ENCODE measurements around the gene SGPP1.
"Not testable (repeated sequence)": the region's sequence is repeated elsewhere in the genome, so short reads cannot be mapped to it uniquely, and the experiment has no call there.

Gene SGPP1

DNA sequence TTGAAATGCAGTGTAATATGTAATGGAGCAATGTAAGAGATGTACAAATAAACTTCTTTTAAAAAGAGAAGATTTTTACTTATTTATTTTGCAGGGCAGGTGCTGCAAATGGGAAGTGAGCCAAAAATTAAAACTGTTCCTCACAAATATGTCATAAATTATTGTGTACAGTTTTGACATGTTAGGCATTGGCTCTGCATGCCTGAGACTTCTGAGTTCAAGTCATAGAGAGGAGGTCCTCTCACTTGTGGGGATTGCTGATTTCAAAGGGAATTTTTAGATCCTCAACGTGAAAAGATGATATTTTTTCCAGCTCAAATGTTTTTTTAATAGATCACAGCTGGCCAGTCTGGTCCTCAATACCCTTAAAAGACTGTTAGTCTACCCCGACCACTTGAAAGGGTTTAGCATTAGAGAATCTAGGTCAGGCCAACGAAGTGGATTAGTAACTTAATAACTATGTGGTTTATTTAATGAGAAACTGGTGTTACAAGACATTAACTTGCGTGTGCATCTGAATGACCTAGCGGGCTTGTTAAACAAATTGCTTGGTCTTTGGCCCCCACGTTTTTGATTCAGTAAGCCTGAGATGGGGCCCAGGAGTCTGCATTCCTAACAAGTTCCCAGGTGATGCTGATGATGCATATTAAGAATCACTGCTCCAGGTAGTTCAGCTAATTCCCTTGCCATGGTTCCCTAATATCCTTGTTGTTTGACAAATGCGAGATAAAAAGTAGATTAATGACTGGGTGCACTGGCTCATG lies 55.3 kb downstream of the SGPP1 start:
- DNase-seq, result no peak

DNA sequence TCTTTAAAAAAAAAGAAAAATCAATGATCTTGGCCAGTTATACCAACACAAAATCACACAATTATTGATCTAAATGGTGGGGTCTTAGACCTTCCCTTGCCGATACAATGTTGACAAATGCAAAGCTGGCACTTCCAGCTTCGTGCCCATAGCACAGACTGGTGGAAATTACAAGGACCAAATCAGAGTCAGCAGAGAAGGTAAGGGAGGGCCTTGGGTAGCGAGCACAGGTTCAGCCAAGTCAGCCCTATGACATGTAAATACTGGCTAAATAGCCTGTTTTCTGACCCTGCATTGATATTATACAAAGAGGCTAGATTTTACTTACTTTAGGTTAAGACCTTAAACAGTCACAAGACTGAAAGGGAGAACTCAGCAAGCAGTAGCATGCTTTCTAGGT lies 55.9 kb downstream of the SGPP1 start:
- DNase-seq, result no peak

DNA sequence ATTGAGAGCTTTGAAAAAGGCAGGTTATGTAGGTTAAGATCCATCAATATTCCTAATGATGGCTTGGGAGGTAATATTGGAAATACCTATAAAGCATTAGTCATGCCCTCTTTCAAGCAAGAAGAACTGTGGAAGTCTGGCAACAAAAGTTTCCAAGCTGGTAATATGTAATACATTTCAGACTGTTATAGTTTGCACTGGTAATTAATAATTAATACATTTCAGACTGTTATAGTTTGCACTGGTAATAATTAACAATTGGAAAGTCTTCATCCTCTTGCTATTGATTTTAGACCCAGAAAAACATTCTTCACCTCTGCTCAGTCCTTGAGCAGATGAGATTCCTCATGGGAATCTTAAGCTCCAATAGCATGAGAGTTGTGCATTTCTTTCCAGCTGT lies 57.2 kb downstream of the SGPP1 start:
- DNase-seq, result no peak

DNA sequence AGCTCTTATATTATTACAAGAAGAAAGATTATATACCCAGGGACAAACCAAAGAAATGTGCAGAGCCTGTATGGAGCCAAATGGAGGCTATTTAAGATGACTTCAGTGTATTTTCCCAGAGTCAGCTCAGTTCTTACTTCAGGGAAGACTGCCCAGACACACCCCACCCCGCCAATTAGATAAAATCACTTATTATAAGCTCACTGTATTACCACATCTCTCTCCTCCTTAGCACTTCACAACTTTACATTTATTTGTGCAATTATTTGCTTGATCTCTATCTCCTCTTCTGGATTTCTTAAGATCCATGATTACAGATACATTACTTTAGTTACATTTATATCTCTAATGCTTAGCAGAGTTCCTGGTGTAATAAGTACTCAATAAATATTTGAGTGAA lies 61.5 kb downstream of the SGPP1 start:
- no peak for DNase-seq

DNA sequence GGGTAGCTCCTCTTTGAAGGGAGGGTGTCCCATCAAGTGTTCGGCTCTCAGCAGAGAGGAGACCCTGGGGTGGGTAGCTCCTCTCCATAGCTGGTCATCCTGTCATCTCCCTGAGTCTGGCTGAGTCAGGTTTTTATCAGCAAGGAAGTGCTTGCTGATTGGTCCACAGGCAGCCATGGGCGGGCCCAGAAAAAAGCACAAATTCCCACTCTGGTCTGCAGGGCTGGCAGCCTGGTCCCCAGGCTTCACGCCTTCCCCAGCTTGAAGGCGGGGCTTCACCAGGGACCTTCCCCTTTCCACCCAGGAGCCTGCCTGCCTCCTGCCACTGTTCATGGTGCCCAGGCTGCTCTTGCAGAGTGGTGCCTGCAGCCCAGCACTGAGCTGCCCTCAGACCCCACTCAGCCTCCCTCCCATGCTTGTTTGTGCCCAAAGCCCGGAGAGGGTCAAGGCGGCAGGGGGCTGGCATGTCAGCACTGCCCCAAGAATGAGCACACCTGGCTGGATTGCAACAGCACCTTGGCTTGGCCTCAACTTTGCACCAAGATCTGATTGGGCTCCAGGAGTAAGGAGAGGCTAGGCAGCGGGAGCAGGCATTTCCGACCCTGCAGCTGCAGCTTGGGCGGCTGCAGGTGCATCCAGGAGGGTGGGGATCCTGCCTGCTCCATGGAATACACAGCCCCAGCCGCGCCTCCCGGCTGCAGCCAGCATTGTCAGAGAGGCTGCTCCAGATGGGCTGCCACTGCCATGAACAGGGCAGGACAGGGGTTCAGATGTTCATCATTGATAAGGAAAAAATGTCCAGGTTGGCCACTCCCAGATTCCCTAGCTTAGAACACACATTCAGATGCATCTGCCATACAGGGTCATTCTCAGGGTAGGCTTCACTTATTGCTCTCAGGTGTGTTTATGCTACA lies 64.2 kb downstream of the SGPP1 start:
- no peak for DNase-seq

DNA sequence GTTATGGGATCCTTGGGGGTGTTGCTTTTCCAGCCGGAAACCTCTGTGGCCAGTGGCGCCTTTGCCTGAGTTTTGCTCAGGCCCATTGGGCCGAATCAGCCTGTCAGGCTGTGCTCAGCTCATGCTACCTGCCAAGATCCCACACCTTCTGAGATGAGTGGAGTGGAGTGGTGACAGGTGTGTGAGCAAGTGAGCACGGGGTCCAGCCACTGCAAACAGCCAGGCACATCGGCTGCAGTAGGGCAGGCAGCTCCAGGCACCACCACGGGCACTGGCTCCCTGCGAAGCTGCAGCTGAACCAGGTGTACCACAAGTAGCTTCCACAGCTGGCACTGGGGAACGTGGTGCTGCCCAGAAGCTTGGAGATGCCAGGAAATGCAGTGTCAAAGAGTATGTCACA lies 65.1 kb downstream of the SGPP1 start:
- DNase-seq, result no peak

DNA sequence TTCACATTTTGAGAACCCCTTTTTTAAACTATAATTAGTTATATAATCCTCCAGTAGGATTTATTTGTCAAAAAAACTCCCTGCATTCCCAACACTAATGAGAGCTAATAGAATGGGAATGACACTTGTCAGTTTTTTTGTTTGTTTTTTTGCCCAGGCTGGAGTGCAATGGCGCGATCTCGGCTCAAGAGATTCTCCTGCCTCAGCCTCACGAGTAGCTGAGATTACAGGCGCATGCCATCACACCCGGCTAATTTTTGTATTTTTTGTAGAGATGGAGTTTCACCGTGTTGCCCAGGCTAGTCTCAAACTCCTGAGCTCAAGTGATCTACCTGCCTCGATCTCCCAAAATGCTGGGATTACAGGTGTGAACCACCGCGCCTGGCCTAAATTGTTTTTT lies 66.0 kb downstream of the SGPP1 start:
- not testable (repeated sequence) for DNase-seq

DNA sequence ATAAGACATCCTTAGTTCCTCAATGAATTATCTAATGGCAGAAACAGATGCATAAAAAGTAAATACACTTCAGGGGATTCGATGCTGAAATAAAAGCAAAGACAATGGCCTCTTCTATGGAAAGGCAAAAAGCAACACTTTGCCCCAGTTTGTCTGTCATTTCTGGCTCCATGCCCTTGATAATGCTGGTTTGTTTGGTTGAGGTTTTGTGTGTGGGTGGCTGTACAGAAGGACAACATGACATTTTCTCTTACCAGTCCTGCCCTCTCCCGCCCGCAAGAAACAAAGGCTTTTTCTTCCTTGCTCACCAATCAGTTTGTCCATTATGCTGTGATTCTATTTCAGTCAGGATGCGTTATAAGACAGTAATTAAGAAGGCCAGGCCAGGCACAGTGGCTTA lies 68.1 kb downstream of the SGPP1 start:
- no peak for DNase-seq

DNA sequence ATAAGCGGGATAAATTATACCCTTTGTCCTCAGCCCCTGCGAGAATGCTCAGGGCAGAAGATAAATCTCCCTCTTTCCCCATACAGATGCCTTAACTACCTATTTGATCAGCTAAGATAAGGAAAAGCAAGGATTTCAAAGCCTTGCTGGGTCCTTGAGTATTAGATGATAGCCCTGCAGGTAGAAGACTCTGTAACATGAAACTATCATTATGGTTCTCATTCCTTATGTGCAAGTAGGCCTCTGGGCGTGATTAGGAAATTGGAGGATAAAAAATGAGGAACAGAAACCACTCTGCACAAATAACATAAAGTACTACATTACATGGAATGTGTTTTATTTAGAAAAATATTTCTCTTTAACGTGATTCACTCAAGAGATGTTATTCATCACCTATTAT lies 71.7 kb downstream of the SGPP1 start:
- no peak for DNase-seq

DNA sequence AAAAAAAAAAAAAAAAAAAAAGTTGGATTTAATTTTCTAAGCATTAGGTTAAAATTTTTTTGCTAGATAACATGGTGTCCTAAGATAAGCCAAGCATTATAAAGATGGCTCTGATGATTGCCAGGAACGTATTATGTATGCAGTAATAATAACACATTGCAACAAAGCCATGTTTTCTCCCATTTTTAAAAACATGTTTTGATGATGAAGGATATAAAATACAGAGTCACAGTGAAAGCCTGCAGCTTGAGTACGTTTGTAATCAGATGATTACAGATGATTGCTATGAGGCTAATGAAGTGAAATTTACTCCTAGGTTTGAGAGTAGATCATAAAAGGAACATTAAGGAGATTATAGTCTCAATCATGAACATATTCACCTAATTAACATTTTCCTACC lies 72.9 kb downstream of the SGPP1 start:
- DNase-seq, result no peak

DNA sequence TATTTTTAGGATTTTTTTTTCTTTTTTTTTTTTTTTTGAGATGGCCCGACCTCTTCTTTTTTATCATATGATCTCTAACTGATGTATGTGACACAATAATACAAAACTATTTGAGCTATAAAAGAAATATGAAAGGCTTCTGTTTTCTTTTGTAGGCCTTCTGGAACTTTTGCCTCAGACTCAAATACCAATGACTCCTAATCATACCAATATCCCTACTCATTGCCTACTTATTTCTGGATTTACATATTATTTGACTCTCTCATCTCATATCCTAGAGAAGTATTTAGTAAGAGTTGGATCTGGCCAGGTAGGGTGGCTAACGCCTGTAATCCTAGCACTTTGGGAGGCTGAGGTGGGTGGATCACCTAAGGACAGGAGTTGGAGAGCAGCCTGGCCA lies 73.5 kb downstream of the SGPP1 start:
- no peak for DNase-seq

DNA sequence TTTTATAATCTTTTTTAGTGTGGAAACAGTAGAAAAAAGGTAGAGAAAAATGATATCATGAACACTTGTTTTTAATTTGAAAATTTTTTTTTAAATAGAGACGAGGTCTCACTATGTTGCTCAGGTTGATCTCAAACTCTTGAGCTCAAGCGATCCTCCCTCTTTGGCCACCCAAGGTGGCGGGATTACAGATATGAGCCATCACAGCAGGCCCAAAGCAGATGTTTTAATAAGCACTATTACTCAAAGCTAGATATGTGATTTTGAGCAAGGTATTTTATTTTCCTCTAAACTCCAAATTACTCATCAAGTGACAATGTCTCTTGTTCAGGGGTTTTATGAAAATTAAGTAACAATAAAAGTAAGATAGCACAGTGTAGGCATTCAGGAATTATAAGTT lies 75.5 kb downstream of the SGPP1 start:
- DNase-seq, result no peak

DNA sequence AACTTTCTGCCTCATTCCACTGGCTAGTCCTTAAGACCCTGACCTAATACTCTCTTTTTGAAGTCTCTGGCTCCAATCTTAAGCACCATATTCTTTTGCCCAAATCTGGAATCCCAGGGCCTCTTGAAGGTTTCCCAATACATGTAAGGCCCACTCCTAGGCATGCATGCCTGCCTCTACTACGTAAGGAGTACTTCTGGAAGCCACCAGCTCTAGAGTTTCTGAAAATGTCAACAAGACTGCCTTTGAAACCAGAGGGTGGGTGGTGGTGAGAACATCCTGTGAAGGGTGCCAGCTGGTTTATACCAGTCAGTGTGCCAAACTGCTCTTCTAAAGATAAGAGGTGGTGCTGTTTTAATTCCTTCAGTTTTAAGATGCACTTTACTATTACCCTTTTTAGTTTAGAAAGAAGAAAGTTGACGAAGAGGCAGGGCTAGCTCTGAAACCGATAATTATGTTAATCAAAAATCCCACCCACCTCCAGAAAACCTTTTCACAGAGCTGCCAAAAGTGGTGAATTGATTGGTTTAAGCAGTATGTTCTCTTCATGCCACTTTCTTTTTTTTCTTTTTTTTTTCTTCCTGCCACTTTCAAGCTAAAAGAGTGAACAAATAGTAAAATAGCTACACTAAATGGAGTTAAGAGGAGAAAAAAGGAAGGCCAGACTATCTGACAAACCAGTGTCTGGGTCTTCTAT lies 77.5 kb downstream of the SGPP1 start:
- DNase-seq, result peak; percentile 64

DNA sequence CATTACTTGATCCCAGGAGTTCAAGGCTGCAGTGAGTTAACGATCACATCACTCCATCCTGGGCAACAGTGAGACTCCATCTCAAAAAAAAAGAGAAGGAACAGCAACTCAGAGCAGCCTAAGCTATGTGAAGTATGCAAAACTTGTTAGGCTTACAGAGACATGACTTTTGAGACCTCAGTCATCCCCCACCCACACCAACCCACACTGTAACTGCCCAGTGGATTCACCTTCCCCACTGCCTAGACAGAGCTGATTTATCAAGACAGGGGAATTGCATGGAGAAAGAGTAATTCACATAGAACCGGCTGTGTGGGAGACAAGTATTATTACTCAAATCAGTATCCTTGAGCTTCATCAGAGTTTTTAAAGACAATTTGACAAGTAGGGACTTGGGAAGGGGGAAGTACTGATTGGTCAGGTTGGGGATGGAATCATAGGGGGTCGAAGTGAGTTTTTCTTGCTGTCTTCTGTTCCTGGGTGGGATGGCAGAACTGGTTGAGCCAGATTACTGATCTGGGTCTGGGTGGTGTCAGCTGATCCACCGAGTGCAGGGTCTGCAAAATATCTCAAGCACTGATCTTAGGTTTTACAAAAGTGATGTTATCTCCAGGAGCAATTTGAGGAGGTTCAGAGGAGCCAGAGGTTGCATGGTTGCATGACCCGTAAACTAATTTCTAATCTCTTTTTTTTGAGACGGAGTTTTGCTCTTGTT lies 80.0 kb downstream of the SGPP1 start:
- DNase-seq, result no peak

DNA sequence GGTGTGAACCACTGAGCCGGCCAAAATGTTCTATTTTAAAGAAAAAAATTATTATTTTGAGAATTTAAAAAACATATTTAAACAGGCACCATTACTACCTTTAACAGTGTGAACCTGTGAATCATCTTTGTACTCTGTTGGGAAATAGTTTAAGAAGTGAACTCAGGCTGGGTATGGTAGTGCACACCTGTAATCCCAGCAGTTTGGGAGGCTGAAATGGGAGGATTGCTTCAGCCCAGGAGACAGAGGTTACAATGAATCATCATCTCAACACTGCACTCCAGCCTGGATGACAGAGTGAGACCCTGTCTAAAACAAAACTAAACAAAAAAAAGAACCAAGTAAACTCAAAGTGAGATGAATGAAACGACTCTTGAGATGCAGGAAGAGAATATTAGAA lies 83.1 kb downstream of the SGPP1 start:
- no peak for DNase-seq

DNA sequence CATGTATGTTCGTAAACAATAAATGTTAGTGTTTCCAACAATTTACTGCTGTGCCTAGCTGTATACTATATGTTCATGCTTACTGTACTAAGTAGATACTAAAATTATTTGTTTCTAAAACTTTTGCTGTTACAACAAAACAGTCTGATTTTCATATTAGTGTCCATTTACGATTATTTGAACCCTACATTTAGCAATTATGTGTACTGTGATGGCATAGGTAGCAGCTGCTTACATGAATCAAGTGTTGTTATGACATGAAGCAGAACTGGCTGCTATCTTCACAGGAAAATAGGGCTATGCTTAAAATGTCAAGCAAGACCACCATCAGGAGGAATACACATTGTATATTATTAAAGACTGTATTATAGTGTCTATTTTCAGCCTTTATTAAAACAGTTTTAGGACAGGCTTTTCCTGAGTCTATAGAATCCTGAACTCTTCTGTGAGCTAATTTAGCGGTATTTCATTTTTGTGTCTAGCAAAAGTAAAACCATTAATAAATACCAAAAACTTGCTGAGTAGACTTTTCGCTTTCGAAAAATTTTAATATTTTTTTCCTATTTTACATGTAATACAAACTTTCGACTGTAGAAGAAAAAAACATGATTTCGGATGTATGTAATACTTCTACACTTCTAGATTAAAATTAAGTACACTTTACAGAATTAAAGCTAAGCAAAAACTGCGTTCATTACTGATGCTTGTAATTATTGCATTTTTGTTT lies 85.0 kb downstream of the SGPP1 start:
- no peak for DNase-seq

DNA sequence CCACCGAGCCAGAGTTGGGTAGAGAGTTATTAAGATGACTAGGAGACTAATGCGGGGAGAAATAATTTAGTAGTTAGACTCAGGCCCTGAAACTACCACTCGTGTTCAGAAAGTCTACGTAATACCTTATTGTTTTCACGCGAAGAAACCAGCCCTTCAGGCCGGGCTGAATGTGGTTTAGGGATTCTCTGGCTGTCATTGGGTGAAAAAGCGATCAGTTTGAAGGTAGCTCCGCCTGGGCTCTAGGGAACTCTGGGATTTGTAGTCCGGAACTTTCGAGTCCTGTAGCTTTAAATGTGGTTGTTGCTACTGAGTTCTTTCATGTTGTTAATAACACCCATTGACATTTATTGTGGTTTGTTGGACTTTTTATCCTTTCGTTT lies 85.6 kb downstream of the SGPP1 start:
- peak; percentile 94 for DNase-seq

DNA sequence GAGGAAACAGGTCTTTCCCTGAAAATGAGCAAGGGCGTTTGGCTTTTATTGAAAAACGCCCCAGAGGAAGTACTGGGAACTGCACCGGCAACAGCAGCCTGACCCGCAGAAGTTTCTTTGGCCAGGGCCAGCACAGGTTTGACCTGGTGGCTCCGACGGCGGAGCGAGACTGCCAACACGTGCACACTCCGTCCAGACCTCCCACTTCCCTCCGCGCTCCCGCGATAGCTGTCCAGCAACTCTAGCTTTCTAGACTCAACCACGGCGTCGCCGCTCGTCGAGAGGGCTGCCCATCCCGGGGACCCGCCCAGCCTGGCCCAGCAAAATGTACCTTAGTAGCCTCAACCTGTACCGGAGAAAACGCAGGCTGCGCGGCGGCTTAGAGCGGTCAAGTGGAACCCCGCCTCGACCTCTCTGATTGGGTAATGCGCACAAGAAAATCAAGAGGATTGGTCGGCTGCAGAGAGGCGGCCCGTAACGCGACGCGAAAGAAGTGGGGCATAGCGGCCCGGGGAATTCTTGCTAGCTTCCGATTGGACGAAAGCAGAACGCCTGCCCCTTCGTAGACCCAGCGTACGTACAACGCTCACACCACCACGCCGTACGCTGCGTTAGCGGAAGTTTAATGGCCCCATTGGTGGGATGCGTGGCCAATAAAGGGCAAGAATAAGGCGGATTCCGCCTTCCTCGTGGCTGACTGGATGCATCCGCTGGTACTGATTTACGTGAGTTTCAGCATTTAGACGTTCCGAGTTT lies 86.2 kb downstream of the SGPP1 start, which contains the start of gene WDR89:
Gene WDR89 (minus strand): TSS at position 399 of the 756 bp plus-strand sequence. CDS start 41,929 bp downstream, outside the sequence.
- DNase-seq, result peak; percentile 98

DNA sequence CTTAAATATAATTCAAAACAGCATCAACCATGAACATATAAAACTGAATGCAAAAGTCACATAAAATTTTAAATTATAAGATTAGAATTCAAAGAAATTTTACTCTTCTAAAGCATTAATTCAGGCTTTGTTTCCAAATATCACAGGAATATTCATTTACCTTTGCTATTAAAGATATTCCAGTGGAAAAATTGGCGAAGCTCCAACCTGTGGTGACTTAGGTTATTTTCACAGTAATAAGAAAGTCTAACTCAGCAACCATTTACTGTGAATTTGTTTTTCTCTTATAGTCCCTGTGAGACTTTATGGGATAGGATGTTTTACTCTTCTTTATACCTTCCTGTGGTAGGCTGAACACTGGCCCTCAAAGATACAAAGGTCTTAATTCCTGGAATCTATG lies 89.4 kb downstream of the SGPP1 start:
- DNase-seq, result no peak

DNA sequence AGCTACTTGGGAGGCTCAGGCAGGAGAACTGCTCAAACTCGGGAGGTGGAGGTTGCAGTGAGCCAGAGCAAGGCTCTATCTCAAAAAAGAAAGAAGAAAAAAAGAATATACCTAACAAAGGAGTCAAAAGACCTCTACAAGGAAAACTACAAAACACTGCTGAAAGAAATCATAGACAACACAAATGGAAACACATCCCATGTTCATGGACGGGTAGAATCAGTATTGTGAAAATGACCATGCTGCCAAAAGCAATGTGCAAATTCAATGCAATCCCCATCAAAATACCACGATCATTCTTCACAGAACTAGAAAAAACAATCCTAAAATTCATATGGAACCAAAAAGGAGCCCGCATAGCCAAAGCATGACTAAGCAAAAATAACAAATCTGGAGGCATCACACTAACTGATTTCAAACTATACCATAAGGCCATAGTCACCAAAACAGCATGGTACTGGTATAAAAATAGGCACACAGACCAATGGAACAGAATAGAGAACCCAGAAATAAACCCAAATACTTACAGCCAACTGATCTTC lies 91.7 kb downstream of the SGPP1 start:
- DNase-seq, result not testable (repeated sequence)

All from central memory CD4-positive, alpha-beta T cell (primary cell).